ENCODE measurements around the gene CEP85.

The CEP85 gene

DNA sequence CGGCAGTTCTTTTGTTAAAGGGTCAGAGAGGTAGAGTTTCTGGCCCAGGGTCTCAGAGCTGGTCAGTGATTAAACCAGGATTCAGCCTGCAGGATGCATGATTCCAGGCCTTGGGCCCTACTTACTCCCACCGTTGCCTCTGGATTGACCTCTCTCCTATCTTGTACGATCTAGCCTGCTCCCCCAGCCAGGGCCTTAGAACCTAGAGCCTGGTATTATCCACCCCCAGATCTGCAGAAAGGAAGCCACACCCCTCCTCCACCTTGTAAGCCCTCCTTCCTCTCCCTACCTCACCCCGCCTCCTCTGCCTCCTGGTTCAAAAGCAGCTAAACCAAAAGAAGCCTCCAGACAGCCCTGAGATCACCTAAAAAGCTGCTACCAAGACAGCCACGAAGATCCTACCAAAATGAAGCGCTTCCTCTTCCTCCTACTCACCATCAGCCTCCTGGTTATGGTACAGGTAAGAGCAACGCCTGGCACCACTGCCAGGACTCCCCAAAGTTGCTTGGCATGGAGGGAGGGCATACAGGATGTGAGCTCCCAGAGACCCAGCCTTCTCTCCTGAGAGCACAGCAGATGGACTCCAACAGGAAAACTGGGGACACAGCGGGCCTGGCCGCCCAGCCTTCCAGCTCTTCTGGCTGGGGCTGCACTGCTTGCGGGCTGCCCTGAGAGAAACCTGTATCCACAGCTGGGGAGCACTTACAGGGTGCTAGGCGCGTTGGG, 83.8 kb downstream of the CEP85 start, which contains the start of gene CD52:
Gene CD52 (plus strand): TSS at position 347 of the 726 bp plus-strand sequence. CDS start 60 bp downstream, at position 407.
- no peak for FAIRE-seq

DNA sequence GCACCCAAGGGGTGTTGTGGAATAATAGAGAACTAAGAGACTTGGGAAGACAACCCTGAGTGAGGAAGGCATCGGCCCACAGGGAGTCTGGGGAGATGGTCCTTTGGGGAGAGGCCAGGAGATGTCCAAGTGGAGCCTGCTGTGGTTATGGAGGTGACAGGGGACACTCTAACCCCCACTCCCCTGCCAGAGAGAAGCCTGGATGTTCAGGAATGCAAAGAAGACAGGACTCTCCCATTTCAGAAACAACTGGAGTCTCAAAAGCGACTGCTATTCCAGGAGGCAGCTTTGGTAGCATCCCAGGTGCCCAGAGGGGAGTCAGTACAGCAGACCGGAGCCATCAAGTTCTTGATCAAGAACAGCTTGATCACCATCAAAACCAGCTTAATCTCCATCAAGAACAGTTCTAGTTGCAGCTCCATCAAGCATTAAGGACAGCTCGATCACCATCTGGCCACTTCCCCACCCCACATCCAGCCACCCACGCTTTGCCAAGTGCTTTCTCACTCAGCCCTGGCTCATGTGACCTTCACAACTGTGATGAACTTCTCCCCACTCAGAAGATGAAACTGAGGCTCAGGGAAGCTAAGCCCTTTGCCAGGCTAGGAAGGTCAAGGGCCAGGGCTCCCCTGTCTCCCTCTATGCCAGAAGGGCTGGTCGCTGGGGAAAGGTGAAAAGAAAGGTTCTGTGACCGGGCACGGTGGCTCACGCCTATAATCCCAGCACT, 84.5 kb downstream of the CEP85 start:
- no peak for FAIRE-seq

DNA sequence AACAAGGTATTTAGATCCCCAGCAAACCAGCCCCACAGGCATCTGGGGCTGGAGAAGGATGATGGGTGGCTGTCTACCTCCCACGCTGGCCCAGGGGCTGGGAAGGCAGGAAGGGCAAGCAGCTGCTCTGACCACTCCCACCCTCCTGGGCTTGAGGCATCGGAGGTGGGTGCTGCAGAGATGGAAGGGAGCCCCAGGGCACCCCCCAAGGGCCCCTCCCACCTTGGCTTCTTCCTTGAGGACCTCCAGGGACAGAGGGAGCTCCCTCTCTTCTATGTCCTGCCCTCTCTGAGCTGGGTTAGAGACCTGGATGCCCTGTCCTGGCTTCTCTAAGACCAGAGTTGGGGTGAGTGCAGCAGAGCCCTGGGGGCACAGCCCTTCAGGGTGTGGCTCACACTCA, 86.9 kb downstream of the CEP85 start:
- no peak for FAIRE-seq

DNA sequence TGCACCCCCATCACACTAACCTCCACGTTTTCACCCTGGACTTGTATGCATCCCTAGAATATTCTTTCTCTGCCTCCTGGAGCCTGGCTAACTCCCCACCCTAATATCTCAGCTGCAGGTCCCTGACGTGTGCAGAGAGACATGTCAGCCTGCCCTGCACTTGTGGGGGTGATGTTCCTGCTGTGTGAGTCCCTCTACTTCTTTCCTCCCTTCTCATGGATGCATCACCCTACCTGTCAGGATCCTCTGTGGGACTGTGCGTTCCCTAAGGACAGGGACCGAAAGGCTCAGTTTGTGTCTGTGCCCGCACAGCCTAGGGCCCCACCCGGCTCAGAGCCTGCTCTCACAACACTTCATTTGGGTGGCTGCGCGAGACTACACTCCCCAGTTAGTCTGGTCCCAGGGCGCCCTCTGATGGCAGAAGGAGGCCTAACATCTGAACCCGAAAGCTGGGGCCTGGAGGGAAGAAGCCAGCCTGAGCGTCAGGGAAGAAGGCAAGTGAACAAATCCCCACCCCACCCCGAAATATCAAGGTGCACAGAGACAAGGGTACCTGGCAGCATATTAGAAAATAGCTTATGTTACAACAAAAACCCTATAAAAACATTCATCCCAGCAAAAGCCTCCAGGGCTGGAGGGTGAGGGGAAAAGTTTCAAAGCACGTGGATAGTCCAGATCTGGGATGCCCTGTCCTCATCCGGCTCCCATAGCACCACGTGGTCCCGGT, 87.5 kb downstream of the CEP85 start:
- peak; percentile 80 for FAIRE-seq

DNA sequence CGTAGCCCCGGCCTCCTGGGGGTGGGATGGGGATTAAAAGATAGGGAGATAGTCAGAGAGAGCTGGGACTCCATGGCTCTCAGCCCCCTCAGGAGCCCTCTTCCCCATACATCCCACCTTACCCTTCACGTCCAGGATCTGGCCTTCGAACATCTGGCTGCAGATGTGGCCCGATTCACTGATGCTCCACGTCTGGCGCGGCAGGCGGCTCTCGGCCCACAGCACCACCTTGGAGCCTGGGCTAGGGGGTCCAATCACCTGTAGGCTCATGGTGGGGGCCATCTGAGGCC, 88.0 kb downstream of the CEP85 start:
- FAIRE-seq: no peak

DNA sequence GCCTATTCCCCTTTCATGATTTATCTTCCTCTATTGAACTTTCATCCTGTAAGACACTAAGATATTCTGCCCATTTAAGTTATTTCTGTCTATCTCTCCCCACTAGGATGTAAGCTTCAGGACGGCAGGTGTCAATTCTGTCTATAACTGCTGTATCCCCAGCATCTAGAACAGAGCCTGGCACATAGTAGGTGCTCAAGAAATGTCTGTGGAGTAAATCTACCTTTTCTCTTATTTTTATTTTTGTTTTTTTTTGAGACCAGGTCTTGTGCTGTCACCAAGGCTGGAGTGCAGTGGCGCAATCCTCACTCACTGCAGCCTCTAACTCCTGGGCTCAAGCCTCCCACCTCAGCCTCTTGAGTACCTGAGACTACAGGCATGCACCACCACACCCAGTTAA, 89.4 kb downstream of the CEP85 start:
- FAIRE-seq: no peak

DNA sequence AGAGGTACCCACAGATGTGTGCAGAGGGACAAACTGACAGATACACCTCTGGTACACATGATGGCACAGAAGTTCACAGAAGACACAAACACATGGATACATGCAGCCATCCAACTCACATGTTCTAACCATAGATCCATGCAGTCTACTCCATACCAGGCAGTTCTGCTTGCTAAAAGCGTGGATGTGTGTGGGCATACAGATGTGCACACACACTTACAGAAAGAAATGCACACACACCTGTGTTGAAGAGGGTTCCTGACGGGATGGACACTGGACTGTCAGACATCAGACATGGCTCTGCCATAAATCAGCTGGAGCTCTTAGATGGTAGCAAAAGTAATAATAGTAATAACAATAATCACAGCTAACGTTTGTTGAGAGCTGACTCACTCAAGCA, 90.5 kb downstream of the CEP85 start:
- no peak for FAIRE-seq

DNA sequence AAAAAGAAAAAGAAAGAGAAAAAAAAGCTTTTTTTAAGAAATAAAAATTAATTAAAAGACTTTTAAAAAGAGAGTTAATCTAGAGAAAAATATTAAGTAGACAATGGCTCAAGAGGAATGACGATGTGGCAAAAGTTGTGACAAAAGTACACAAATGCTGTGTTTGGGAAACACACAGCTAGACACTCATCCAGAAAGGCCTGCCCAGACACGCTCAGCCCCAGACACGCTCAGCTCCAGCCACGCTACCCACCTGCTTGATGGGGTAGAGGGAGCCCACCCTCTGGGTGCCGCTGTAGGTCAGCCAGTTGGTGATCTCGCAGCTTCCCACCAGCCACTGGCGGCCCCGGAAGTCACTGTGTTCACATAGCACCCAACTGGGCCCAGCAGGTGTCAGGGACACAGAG, 94.0 kb downstream of the CEP85 start:
- FAIRE-seq: no peak

Data from A204.1 (cell line).